HepG2 (cell line): Measurements from ENCODE around the gene ANKRD27. TPM values are rescaled to one million over a fixed set of nuclear protein-coding genes. Genes with fewer than 3 reads are reported as not detected.

Experiments used
- AKAP8 ChIP-seq: sonication (generic); formaldehyde crosslinking; IDR thresholded peaks from 2 replicates; pipeline ENCODE4 v1.5.1; 2020; ENCODE audit warnings: mild to moderate bottlenecking, missing genetic modification reagents
- DMAP1 ChIP-seq: IDR thresholded peaks from 2 replicates; pipeline ENCODE4 v1.6.1; 2016
- FOXJ3 ChIP-seq: sonication (generic); formaldehyde crosslinking; IDR thresholded peaks from 2 replicates; pipeline ENCODE4 v1.4.0; 2020; ENCODE audit warnings: missing genetic modification reagents, mild to moderate bottlenecking, borderline replicate concordance
- HNF4G ChIP-seq, 2 experiments: sonication (generic) in 1 of 2; formaldehyde crosslinking in 1 of 2; IDR thresholded peaks; 2 replicates each; pipeline versions ENCODE4 v1.4.0 to v1.6.1; 2011 to 2020; ENCODE audit warnings: borderline replicate concordance in 2 of 2, low read depth in 2 of 2, mild to moderate bottlenecking in 2 of 2, low read length in 1 of 2, missing genetic modification reagents in 1 of 2, moderate library complexity in 1 of 2
- KMT2A ChIP-seq: sonication (generic); formaldehyde crosslinking; IDR thresholded peaks from 2 replicates; pipeline ENCODE4 v1.4.0; 2020; ENCODE audit warnings: missing genetic modification reagents
- MLLT10 ChIP-seq: sonication (generic); formaldehyde crosslinking; IDR thresholded peaks from 2 replicates; pipeline ENCODE4 v1.4.0; 2020; ENCODE audit warnings: missing genetic modification reagents
- NFE2L1 ChIP-seq: sonication (generic); formaldehyde crosslinking; IDR thresholded peaks from 2 replicates; pipeline ENCODE4 v1.4.0; 2020; ENCODE audit warnings: missing genetic modification reagents, mild to moderate bottlenecking, borderline replicate concordance
- ONECUT2 ChIP-seq: sonication (generic); formaldehyde crosslinking; IDR thresholded peaks from 2 replicates; pipeline ENCODE4 v1.4.0; 2020; ENCODE audit warnings: missing genetic modification reagents
- PAF1 ChIP-seq: IDR thresholded peaks from 2 replicates; pipeline ENCODE4 v1.6.1; 2016; ENCODE audit warnings: missing genetic modification reagents, missing compliant biosample characterization
- STAT5B ChIP-seq: sonication (generic); formaldehyde crosslinking; IDR thresholded peaks from 2 replicates; pipeline ENCODE4 v1.4.0; 2020; ENCODE audit warnings: missing genetic modification reagents
- TBP ChIP-seq: sonication (generic); formaldehyde crosslinking; IDR thresholded peaks from 2 replicates; pipeline ENCODE4 v1.5.0; 2020; ENCODE audit warnings: missing genetic modification reagents
- TBX3 ChIP-seq: fragments of 450-650 bp; IDR thresholded peaks from 2 replicates; pipeline ENCODE4 v1.6.1; 2017; ENCODE audit warnings: antibody characterized with exemption, mild to moderate bottlenecking, inconsistent platforms, borderline replicate concordance
- TOPORS ChIP-seq: sonication (generic); formaldehyde crosslinking; IDR thresholded peaks from 2 replicates; pipeline ENCODE4 v1.8.0; 2023; ENCODE audit warnings: mild to moderate bottlenecking, missing genetic modification reagents
- U2AF1 ChIP-seq: fragments of 200-400 bp; formaldehyde crosslinking; optimal IDR thresholded peaks from 2 replicates; pipeline ENCODE3; 2017; ENCODE audit warnings: mild to moderate bottlenecking, low read depth, low read length
- YEATS2 ChIP-seq: sonication (generic); formaldehyde crosslinking; IDR thresholded peaks from 2 replicates; pipeline ENCODE4 v1.4.0; 2020; ENCODE audit warnings: missing genetic modification reagents, borderline replicate concordance
- YEATS4 ChIP-seq: sonication (generic); formaldehyde crosslinking; IDR thresholded peaks from 2 replicates; pipeline ENCODE4 v1.4.0; 2020; ENCODE audit warnings: missing genetic modification reagents, borderline replicate concordance
- ZNF672 ChIP-seq: sonication (generic); formaldehyde crosslinking; IDR thresholded peaks from 2 replicates; pipeline ENCODE4 v1.8.1; 2022; ENCODE audit warnings: missing genetic modification reagents
- polyA plus RNA-seq, 8 experiments: library from polyadenylated mRNA; depleted of rRNA in 3 of 8; stranded (reverse) in 7 of 8; unstranded in 1 of 8; fragments of >200 nt; fragmentation: Illumina TruSeq in 4 of 8; extraction: Trizol in 4 of 8; gene quantifications; 2 replicates each; pipeline versions ENCODE4 v1.2.1 to v1.2.3, GENCODE V29; 2011 to 2016; ENCODE audit warnings: low read depth in 4 of 8, missing spikeins in 1 of 8, mixed read lengths in 1 of 8; ENCODE audit not compliant: insufficient read depth in 1 of 8
- total RNA-seq, 5 experiments: library from RNA; depleted of rRNA; stranded (reverse); fragments of >200 nt; fragmentation: Illumina TruSeq; extraction: Trizol; gene quantifications; 2 replicates each; pipeline ENCODE4 v1.2.3, GENCODE V29; 2016; ENCODE audit warnings: low read depth in 1 of 5
- TF ChIP-seq, protein P1 (sequence below): sonication (generic); formaldehyde crosslinking; IDR thresholded peaks from 2 replicates; pipeline ENCODE4 v1.4.0; 2020; ENCODE audit warnings: mild to moderate bottlenecking, missing genetic modification reagents
- TF ChIP-seq, protein P2 (sequence below): sonication (generic); formaldehyde crosslinking; IDR thresholded peaks from one replicate; pipeline ENCODE4 v1.5.1; 2020; ENCODE audit warnings: mild to moderate bottlenecking, missing genetic modification reagents; ENCODE audit errors: not compliant biosample characterization
- TF ChIP-seq, protein P3 (sequence below): sonication (generic); formaldehyde crosslinking; IDR thresholded peaks from 2 replicates; pipeline ENCODE4 v1.5.1; 2020; ENCODE audit warnings: missing genetic modification reagents, mild to moderate bottlenecking, borderline replicate concordance

The ANKRD27 gene
- total and polyA plus RNA-seq, 2 of the 13 experiments (the other 11 are each of a cell fraction or from before 2014, with no cell fraction given), result 22.2 to 23.7 TPM

DNA sequence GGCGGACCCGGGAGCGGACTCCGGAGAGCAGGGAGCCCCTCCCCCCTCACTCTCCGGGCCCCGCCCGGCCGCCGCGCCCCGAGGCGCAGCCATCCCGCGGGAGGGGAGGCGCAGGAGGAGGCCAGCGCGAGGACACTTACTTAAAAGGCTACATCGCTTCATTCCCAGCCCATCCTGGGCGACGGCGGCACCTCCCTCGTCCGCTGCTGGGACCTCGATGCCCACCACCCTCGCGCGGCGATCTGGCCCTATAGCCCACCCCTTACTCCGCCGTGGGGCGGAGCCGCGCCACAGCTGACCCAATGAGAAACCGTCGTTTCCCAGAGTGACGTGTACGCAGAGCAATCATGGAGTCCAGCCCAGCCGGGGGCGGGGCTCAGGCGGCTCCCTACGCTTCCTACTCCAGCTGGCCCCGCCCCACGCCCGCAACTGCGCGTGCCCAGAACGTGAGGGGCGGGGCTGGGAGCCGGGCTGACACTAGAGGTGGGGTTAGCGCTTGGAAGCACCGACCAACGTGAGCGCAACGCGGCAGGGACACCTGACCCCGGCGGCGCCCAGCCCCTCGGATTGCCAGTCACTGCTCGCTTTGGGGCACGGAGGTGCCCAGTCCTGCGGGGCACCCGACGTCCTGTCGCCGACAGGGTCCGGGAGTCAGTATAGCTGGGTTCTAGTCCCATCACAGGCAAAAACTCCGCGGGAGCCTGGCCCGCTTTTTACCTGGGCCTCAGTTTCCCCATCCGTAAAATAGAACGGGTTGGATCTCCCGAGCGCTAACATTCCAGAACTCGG lies at the start of gene ANKRD27 (continued):
- TF ChIP-seq KMT2A (CRISPR knock-in tag) (no peak), ZNF672 (no peak), FOXJ3 (CRISPR knock-in tag) (peak; percentile 60; the same call in 1 of the 2 replicates), PAF1 (no peak), ONECUT2 (no peak), TBP (CRISPR knock-in tag) (0 out of 2 replicates have a peak, but pooled peaks have one; percentile 18), MLLT10 (CRISPR knock-in tag) (no peak), U2AF1 (no peak), AKAP8 (CRISPR knock-in tag) (no peak), NFE2L1 (CRISPR knock-in tag) (no peak), STAT5B (no peak), TOPORS (CRISPR knock-in tag) (no peak), YEATS2 (CRISPR knock-in tag) (no peak), DMAP1 (peak; percentile 29; the same call in 1 of the 2 replicates), YEATS4 (CRISPR knock-in tag) (no peak; the same call in 1 of the 2 replicates), TBX3 (no peak), HNF4G (IDR thresholded peaks at IDR 0.05; ENCODE audit: borderline replicate concordance, low read depth, low read length) (no peak), HNF4G (CRISPR knock-in tag; IDR thresholded peaks at IDR 0.05; ENCODE audit: borderline replicate concordance, low read depth) (no peak)
- TF ChIP-seq, protein P1, sequence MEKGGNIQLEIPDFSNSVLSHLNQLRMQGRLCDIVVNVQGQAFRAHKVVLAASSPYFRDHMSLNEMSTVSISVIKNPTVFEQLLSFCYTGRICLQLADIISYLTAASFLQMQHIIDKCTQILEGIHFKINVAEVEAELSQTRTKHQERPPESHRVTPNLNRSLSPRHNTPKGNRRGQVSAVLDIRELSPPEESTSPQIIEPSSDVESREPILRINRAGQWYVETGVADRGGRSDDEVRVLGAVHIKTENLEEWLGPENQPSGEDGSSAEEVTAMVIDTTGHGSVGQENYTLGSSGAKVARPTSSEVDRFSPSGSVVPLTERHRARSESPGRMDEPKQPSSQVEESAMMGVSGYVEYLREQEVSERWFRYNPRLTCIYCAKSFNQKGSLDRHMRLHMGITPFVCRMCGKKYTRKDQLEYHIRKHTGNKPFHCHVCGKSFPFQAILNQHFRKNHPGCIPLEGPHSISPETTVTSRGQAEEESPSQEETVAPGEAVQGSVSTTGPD (CRISPR knock-in tag), result no peak
- TF ChIP-seq, protein P2, sequence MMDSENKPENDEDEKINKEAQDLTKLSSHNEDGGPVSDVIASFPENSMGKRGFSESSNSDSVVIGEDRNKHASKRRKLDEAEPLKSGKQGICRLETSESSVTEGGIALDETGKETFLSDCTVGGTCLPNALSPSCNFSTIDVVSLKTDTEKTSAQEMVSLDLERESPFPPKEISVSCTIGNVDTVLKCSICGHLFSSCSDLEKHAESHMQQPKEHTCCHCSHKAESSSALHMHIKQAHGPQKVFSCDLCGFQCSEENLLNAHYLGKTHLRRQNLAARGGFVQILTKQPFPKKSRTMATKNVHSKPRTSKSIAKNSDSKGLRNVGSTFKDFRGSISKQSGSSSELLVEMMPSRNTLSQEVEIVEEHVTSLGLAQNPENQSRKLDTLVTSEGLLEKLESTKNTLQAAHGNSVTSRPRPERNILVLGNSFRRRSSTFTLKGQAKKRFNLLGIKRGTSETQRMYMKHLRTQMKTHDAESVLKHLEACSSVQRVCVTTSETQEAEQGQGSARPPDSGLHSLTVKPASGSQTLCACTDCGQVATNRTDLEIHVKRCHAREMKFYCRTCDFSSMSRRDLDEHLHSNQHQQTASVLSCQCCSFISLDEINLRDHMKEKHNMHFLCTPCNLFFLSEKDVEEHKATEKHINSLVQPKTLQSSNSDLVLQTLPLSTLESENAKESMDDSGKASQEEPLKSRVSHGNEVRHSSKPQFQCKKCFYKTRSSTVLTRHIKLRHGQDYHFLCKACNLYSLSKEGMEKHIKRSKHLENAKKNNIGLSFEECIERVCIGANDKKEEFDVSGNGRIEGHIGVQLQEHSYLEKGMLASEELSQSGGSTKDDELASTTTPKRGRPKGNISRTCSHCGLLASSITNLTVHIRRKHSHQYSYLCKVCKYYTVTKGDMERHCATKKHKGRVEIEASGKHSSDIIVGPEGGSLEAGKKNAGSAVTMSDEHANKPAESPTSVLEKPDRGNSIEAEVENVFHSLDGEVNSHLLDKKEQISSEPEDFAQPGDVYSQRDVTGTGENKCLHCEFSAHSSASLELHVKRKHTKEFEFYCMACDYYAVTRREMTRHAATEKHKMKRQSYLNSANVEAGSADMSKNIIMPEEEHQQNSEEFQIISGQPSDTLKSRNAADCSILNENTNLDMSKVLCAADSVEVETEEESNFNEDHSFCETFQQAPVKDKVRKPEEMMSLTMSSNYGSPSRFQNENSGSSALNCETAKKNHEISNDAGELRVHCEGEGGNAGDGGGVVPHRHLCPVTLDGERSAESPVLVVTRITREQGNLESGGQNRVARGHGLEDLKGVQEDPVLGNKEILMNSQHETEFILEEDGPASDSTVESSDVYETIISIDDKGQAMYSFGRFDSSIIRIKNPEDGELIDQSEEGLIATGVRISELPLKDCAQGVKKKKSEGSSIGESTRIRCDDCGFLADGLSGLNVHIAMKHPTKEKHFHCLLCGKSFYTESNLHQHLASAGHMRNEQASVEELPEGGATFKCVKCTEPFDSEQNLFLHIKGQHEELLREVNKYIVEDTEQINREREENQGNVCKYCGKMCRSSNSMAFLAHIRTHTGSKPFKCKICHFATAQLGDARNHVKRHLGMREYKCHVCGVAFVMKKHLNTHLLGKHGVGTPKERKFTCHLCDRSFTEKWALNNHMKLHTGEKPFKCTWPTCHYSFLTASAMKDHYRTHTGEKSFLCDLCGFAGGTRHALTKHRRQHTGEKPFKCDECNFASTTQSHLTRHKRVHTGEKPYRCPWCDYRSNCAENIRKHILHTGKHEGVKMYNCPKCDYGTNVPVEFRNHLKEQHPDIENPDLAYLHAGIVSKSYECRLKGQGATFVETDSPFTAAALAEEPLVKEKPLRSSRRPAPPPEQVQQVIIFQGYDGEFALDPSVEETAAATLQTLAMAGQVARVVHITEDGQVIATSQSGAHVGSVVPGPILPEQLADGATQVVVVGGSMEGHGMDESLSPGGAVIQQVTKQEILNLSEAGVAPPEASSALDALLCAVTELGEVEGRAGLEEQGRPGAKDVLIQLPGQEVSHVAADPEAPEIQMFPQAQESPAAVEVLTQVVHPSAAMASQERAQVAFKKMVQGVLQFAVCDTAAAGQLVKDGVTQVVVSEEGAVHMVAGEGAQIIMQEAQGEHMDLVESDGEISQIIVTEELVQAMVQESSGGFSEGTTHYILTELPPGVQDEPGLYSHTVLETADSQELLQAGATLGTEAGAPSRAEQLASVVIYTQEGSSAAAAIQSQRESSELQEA (CRISPR knock-in tag), result no peak
- TF ChIP-seq, protein P3, sequence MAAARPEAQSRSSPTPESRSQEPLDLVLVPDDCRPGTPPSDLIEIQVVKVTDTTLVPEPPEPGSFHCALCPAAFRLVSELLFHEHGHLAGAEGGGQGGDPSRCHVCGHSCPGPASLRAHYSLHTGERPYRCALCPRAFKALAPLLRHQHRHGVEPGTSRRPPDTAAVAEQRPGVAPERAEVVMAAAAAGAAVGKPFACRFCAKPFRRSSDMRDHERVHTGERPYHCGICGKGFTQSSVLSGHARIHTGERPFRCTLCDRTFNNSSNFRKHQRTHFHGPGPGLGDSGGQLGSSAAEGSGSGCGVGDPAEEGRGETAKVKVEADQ, result no peak
